ENCODE measurements around the gene POGLUT3. TPM values are rescaled to one million over a fixed set of nuclear protein-coding genes. Genes with fewer than 3 reads are reported as not detected.

The POGLUT3 gene
- total and polyA plus RNA-seq, 12 donors = 5.9 to 17.9 (median 10.5) TPM

DNA sequence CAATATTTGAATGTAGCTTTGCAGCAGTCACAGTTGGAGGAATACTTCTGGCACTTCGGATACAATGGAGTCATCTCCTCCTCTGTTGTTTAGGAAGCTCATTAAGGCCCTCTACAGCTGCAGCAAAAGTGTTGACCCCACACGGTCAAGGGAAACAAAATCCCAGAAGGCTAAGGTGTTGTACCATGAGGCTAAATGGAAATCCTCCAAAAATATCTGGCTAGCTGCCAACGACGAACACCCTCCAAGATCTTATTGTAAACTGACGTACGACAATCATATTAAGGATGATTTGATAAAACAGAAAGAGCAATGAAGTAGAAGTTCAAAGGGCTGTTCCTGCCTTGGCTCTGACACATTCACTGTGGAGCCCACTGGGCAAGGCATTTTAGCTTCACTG, 4.0 kb downstream of the POGLUT3 start:
- no peak overlapping the region for H3K27ac ChIP-seq
- intact Hi-C loops (cut with DNase I) = loop anchor here in 5 of 10 donors (10.0 kb wide), 3 partner anchors 151 to 269 kb away; partner anchors contain the start of genes ATM (in 1 of the 5), DDX10 (in 1 of the 5) and NPAT (in 1 of the 5)
- DNase-seq = no peak
- WGBS, 2 donors = 31 to 41% methylated on average over 6 of the region's 6 CpGs
- H3K4me1 ChIP-seq = peaks cover 3 to 22% (median 18%) of the 10 kb centered on the region in 9 donors
- no peaks in the 10 kb centered on the region for H3K27me3 ChIP-seq
- no peaks in the 10 kb centered on the region for H3K9me3 ChIP-seq
- H3K4me3 ChIP-seq = no peak overlapping the region
- ATAC-seq = no peak
- TF ChIP-seq CTCF (IDR thresholded peaks at IDR 0.05) = no peak
- H3K36me3 ChIP-seq = peaks cover 0 to 19% (median 0%) of the 10 kb centered on the region in 9 donors

DNA sequence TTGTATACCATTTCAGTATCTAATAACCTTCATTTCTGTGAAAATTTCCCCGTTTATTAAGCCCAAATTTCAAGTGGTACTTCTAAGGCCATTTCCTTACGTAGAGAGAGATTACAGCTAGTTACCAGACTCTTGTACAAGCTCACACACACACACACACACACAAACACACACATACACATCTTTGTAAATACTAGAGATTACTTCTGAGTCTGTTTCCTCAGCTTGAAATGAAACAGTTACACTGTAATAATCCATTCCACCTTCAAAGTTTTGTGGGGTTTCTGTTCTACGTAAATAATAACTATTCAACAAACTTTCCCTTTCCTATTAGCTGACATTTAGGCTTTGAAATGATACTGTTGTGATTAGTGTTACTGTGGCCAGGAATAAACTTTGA, 6.2 kb downstream of the POGLUT3 start:
- no peak for ATAC-seq
- no peak overlapping the region for H3K4me3 ChIP-seq
- peaks cover 0 to 42% (median 0%) of the 10 kb centered on the region in 9 donors for H3K36me3 ChIP-seq
- TF ChIP-seq CTCF (IDR thresholded peaks at IDR 0.05) = no peak
- intact Hi-C loops (cut with DNase I) = loop anchor here in 5 of 10 donors (10.0 kb wide), 3 partner anchors 153 to 267 kb away; partner anchors contain the start of genes ATM (in 1 of the 5), DDX10 (in 1 of the 5) and NPAT (in 1 of the 5)
- no peaks in the 10 kb centered on the region for H3K9me3 ChIP-seq
- peaks cover 0 to 18% (median 6%) of the 10 kb centered on the region in 9 donors for H3K4me1 ChIP-seq
- no peak for DNase-seq
- 92 to 97% methylated on average over 3 of the region's 3 CpGs for WGBS, 2 donors
- no peak overlapping the region for H3K27ac ChIP-seq
- H3K27me3 ChIP-seq = no peaks in the 10 kb centered on the region

- 96 to 97% methylated on average over 3 of the region's 3 CpGs for WGBS, 2 donors
- H3K4me1 ChIP-seq = no peaks in the 10 kb centered on the region
- peaks cover 0 to 93% (median 18%) of the 10 kb centered on the region in 9 donors for H3K36me3 ChIP-seq
- no peaks in the 10 kb centered on the region for H3K9me3 ChIP-seq
- DNase-seq = no peak
- intact Hi-C loops (cut with DNase I) = no loop called here
- no peak overlapping the region for H3K27ac ChIP-seq
- no peak overlapping the region for H3K4me3 ChIP-seq
- no peaks in the 10 kb centered on the region for H3K27me3 ChIP-seq
- no peak for TF ChIP-seq CTCF (IDR thresholded peaks at IDR 0.05)
- no peak for ATAC-seq
These were observed 11.4 kb downstream of the POGLUT3 start for GRCh38 chr11:108486828-108487227.

- no peak for ATAC-seq
- WGBS, 2 donors = 96 to 97% methylated on average over 3 of the region's 3 CpGs
These were observed 11.9 kb downstream of the POGLUT3 start for GRCh38 chr11:108486331-108486730.

More at GRCh38 chr11:108486331-108486730, 11.9 kb downstream of the POGLUT3 start:
- Histone ChIP-seq H3K4me3 (no peak overlapping the region), H3K27ac (no peak overlapping the region), H3K4me1 (no peaks in the 10 kb centered on the region), H3K36me3 (peaks cover 0 to 98% (median 20%) of the 10 kb centered on the region in 9 donors), H3K27me3 (no peaks in the 10 kb centered on the region), H3K9me3 (no peaks in the 10 kb centered on the region)
- DNase-seq = no peak
- intact Hi-C loops (cut with DNase I) = no loop called here
- no peak for TF ChIP-seq CTCF (IDR thresholded peaks at IDR 0.05)

All from heart right ventricle (tissue), 16 donors.